Measurements from ENCODE around the gene SRM. TPM values are rescaled to one million over a fixed set of nuclear protein-coding genes. Genes with fewer than 3 reads are reported as not detected.

The SRM gene
- total and polyA plus RNA-seq, 12 donors = 35.4 to 158 (median 51.5) TPM

DNA sequence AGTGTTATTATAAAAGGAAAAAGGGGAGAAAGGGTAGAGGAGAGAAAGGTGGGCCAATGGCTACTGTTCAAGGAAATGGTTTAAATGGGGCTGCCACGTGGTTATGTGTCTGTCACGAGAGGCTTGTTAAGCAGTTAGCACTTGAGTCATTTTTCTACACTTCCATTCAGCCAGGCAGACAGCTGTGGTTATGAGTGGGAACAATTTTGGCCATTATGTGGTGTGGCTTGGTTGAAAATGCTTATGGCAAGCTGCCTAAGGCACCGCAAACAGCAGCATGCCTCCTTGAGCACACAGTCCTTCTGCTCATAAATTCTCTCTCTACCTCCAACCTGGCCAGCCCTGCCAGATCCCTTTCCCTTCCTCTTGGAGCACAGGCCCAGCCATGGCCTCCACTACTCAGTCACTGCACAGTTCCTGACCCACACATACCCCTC, 3.2 kb upstream of the SRM start:
- intact Hi-C loops (cut with DNase I) = no loop called here
- ATAC-seq (no peak), DNase-seq (no peak)
- peaks cover 0 to 5% (median 0%) of the 10 kb centered on the region in 11 donors for H3K9me3 ChIP-seq
- no peak overlapping the region for H3K4me3 ChIP-seq
- H3K27ac ChIP-seq = no peak overlapping the region
- peaks cover 0 to 57% (median 28%) of the 10 kb centered on the region in 9 donors for H3K36me3 ChIP-seq
- 72 to 75% methylated on average over 3 of the region's 3 CpGs for WGBS, 2 donors
- TF ChIP-seq, protein P1, sequence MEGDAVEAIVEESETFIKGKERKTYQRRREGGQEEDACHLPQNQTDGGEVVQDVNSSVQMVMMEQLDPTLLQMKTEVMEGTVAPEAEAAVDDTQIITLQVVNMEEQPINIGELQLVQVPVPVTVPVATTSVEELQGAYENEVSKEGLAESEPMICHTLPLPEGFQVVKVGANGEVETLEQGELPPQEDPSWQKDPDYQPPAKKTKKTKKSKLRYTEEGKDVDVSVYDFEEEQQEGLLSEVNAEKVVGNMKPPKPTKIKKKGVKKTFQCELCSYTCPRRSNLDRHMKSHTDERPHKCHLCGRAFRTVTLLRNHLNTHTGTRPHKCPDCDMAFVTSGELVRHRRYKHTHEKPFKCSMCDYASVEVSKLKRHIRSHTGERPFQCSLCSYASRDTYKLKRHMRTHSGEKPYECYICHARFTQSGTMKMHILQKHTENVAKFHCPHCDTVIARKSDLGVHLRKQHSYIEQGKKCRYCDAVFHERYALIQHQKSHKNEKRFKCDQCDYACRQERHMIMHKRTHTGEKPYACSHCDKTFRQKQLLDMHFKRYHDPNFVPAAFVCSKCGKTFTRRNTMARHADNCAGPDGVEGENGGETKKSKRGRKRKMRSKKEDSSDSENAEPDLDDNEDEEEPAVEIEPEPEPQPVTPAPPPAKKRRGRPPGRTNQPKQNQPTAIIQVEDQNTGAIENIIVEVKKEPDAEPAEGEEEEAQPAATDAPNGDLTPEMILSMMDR (IDR thresholded peaks at IDR 0.05) = no peak
- peaks cover 8 to 32% (median 22%) of the 10 kb centered on the region in 9 donors for H3K4me1 ChIP-seq
- no peaks in the 10 kb centered on the region for H3K27me3 ChIP-seq

DNA sequence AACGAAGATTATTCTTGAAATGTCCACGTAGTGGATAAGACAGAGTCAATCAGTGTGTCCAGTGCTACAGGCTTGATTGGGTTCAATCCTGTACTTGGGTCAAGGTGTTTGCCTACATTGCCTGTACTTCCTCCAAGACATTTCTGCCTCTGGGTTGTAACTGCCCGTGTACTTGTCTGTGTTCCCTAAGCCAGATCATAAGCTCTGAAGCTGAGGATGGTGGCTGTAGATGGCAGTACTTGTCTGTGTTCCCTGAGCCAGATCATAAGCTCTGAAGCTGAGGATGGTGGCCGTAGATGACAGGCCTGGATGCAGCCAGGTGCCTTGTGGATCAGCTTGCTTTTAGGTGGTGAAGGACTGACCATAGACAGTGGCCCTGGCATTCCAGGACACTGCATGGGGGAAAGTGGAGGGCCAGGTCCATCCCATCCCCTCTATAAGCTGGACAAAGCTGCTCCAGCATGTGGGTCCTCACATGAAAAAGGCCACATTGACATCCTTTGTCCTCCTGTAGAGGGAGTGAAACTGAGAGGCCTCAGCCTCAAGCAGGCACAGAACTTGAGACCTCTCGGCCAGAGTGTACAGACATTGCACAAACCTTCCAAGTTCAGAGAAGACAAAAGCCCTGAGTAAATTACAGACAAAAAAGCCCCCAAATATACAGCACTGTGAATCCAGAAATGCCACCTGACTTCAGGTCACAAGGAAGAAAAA, 2.0 kb upstream of the SRM start:
- Histone ChIP-seq H3K4me1 (peaks cover 8 to 32% (median 22%) of the 10 kb centered on the region in 9 donors), H3K27ac (no peak overlapping the region), H3K27me3 (no peaks in the 10 kb centered on the region), H3K36me3 (peaks cover 0 to 57% (median 17%) of the 10 kb centered on the region in 9 donors), H3K9me3 (peaks cover 0 to 5% (median 0%) of the 10 kb centered on the region in 11 donors), H3K4me3 (no peak overlapping the region)
- DNase-seq (no peak), ATAC-seq (no peak)
- TF ChIP-seq, protein P1 (IDR thresholded peaks at IDR 0.05) = no peak
- intact Hi-C loops (cut with DNase I) = no loop called here
- WGBS, 2 donors = 67 to 68% methylated on average over 5 of the region's 5 CpGs

- peaks cover 8 to 32% (median 22%) of the 10 kb centered on the region in 9 donors for H3K4me1 ChIP-seq
- DNase-seq (no peak), ATAC-seq (peak in 2 of 8 donors; percentile 1 to 5)
- no peaks in the 10 kb centered on the region for H3K27me3 ChIP-seq
- no peaks in the 10 kb centered on the region for H3K9me3 ChIP-seq
- peak overlapping the region in 8 of 10 donors; percentile 21 to 76 (median 64) for H3K27ac ChIP-seq
- 2 to 3% methylated on average over 63 to 72 of the region's 72 CpGs for WGBS, 2 donors
- peaks cover 0 to 57% (median 13%) of the 10 kb centered on the region in 9 donors for H3K36me3 ChIP-seq
- peak overlapping the region; percentile 59 to 99 (median 95) for H3K4me3 ChIP-seq
- TF ChIP-seq, protein P1 (IDR thresholded peaks at IDR 0.05) = no peak
- intact Hi-C loops (cut with DNase I) = loop anchor here in 1 of 10 donors (10.0 kb wide), 1 partner anchor 665 kb away; no protein-coding TSS in a partner anchor
Measured at GRCh38 chr1:11059155-11059967, 457 bp downstream of the SRM start.

DNA sequence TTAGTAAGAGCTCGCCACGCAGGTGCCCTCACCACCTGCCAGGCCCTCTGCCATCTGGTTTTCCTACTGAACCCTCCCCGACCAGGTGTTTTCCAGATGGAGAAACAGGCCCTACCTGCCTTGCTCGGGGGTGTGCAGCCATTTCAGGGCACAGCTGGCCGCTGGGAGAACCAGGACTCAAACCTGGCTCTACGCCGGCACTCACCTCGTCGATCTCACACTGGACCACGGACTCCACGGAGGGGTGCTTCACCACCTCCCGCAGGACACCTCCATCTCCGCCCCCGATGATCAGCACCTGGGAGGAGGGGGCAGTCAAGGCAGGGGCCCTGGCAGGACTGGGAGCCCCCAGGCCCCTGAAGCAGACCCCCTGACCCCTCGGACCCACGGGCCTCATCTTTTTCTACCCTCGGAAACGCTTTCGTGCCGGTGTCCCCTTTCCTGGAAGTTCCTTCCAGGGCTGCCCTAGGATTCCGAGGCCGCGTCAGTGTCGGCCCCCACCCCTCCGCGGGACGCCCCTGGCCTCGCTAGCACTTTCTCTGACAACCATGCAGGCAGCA, 1.1 kb downstream of the SRM start:
- DNase-seq (no peak), ATAC-seq (no peak)
- 59 to 63% methylated on average over 28 of the region's 28 CpGs for WGBS, 2 donors
- H3K4me3 ChIP-seq = peak overlapping the region; percentile 59 to 99 (median 95)
- peaks cover 8 to 32% (median 22%) of the 10 kb centered on the region in 9 donors for H3K4me1 ChIP-seq
- peaks cover 0 to 56% (median 13%) of the 10 kb centered on the region in 9 donors for H3K36me3 ChIP-seq
- TF ChIP-seq, protein P1 (IDR thresholded peaks at IDR 0.05) = no peak
- intact Hi-C loops (cut with DNase I) = loop anchor here in 1 of 10 donors (10.0 kb wide), 1 partner anchor 666 kb away; no protein-coding TSS in a partner anchor
- no peaks in the 10 kb centered on the region for H3K9me3 ChIP-seq
- H3K27ac ChIP-seq = peak overlapping the region in 1 of 10 donors; percentile 74
- H3K27me3 ChIP-seq = no peaks in the 10 kb centered on the region

All from heart right ventricle (tissue), 16 donors.